Measurements from ENCODE around the gene RASGRP2.

Gene RASGRP2

DNA sequence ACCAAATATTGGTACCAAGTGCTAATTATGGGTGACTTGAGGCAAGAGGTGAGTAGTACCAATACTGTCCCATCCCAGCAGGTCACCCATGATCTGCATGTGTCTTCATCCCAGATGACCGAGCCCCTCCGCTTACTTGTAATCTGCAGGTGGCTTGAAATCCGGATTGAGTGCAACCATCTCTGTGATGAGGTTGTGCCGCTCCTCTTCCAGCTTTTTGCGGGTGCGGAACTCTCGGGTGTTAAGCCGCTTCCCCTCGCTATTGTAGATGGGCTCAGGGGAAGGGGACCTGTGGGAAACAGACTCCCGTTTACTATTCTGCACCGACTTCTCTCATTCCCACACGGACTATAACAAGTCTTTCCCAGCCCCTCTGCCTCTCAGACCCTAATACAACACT, 26.2 kb upstream of the RASGRP2 start:
- no peak for DNase-seq (ENCODE audit: low read depth)

DNA sequence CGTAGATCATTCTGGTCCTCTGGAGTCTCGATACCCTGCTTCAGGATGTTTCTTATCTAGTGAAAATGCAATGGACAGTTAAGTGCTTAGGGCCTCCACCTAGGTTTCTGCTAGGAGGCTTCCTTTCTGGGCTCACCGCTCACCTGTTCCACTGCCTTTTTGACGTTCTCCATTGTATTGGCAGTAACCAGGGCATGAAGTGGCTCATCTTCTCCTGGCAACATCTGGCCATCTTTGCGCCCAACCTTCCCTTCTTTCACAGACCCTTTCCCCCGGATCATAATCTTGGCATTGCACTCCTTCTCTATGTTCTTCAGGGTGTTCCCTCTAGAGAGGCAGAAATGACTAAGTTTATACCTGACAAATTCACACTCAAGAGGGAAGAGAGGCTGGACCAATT, 25.3 kb upstream of the RASGRP2 start:
- no peak for DNase-seq (ENCODE audit: low read depth)

GRCh38 chr11:64768300-64768694, 24.4 kb upstream of the RASGRP2 start:
- DNase-seq (ENCODE audit: low read depth) = no peak

GRCh38 chr11:64767344-64768299, 23.7 kb upstream of the RASGRP2 start:
- DNase-seq (ENCODE audit: low read depth) = peak; percentile 78

DNA sequence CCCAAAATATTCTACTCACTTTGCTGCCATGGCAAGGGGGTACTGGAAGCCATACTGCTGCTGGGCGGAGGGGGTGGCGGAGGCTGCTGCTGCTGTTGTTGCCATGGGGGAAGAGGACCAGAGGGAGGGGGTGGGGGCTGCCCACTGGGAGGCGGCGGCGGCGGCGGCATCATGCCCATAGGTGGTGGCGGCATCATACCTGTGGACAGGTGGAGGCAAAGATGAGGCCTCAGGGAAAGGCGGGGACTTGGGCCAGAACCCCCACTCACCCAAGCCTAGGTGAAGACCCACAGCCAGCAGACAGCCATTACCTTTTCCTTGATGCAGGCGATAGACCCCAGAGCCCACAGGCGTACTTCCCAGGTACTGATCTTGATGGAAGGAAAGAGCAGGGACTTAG, 22.9 kb upstream of the RASGRP2 start:
- no peak for DNase-seq (ENCODE audit: low read depth)

- no peak for DNase-seq (ENCODE audit: low read depth)
Observed at GRCh38 chr11:64765851-64766665, 22.1 kb upstream of the RASGRP2 start.

- no peak for DNase-seq (ENCODE audit: low read depth)
Observed at GRCh38 chr11:64765291-64765850, 21.4 kb upstream of the RASGRP2 start.

DNA sequence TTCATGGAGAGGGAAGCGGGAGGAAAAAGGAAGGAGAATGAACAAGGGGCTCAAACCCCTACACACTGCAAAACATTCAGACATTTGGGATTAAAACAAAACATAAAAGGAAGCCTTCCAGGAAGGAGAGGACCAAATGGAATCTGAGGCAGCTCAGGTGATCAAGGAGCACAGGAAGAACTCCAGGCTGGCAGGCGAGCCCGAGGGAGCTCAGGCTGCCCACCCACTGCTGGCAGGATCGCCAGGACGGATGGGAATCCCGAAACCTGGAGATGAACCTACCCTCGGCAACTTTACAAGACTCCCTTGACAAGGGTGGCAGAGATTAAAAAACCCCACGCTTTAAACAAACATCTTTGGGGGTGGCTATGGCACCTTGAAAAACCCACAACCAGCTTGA, 20.8 kb upstream of the RASGRP2 start:
- no peak for DNase-seq (ENCODE audit: low read depth)

- DNase-seq (ENCODE audit: low read depth) = no peak
Observed at GRCh38 chr11:64764040-64764611, 20.2 kb upstream of the RASGRP2 start.

- DNase-seq (ENCODE audit: low read depth) = no peak
Observed at GRCh38 chr11:64763526-64764039, 19.6 kb upstream of the RASGRP2 start.

GRCh38 chr11:64762674-64763525, 19.0 kb upstream of the RASGRP2 start:
- DNase-seq (ENCODE audit: low read depth) = no peak

GRCh38 chr11:64762277-64762673, 18.3 kb upstream of the RASGRP2 start:
- no peak for DNase-seq (ENCODE audit: low read depth)

DNA sequence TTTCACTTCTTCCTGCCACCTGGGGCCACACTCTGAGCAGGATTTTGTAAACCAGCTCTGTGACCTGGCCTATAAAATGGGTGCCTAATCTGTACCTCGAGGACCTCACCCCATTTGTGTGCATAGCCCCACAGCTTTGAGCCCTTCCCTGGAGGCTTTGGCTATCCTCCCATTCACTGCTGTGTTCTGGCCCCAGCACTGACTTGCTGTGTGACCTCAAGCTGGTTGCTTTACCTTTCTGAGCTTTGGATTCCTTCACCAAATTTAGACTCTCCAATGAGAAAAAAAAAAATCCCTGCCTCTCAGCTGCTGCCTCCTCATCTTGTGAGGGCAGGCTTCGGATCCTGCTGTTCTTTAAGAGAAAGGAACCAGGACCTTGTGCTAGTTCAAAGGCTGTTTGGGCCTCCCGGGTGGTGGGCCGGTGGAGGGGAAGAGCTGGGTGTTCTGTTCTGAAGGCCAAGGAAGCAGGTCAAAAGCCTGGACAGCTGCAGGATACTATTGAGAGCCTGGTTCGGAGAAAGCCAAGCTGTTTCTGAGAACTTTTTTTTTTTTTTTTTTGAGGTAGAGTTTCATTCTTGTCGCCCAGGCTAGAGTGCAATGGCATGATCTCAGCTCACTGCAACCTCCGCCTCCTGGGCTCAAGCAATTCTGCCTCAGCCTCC, 16.9 kb upstream of the RASGRP2 start:
- no peak for DNase-seq (ENCODE audit: low read depth)

- DNase-seq (ENCODE audit: low read depth) = no peak
Observed at GRCh38 chr11:64759722-64760719, 16.1 kb upstream of the RASGRP2 start, which contains the start of gene PYGM. TSS of gene PYGM (minus strand) at chr11:64759974. CDS start at chr11:64759898, 76 bp downstream.

DNA sequence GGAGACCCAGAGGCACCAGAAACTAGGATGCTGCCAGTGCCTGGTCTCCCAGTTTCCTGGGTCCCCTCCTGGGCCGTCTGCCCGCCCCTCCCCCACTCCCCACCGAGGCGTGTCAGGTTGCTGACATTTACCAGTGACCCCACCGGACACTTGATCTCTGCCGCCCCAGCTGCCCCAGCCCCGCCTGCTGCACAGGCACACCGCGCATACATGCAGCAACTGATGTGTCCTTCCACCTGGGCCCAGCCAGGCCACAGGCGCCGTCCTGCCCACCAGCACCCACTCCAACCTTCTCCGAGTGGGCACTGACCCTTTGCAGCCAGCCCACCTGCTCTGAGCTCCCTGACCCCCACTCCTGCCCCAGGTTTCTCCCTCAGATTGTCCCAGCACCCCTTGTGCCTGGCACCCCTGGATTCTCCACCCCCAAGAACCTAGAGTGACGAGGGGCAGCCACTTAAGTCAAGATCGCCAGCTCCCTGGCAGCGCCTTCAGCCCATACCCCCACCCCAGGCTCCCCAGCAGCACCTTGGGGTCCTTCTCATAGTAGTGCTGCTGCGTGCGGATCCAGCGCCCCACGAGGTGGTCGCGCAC, 15.3 kb upstream of the RASGRP2 start:
- no peak for DNase-seq (ENCODE audit: low read depth)

DNA sequence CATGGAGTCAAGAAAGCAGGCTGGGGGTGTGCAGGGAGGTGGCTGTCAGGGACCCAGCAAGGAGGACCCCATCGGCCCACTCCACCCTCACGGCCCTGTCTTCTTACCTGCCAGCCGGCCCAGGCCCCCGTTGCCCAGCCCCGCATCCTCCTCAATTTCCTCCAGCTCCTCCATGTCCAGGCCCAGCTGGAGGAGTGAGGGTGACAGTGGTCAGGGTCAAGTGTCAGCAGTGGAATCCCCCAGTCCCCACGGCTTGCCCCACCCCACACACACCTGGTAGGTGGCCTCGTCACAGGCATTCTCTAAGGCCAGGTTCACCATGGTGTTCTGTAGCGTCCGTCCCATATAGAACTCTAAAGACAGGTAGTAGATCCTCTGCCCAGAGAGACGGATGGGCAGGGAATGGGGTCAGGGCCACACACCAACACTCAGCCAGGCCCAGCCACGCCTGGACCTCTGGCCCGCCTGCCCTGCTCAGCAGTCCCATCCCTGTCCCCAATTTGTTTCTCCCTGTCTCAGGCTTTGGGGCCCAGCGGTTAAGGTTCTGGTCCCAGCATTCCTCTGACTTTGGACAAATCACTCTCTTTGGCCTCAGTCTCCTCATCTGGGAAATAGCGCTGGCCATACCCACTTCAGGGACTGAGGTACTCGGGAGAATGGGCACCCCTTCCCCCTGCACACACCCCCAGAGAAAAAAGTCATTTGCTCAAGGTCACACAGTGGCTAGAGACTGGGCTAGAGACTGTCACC, 14.6 kb upstream of the RASGRP2 start:
- DNase-seq (ENCODE audit: low read depth) = no peak

- no peak for DNase-seq (ENCODE audit: low read depth)
Observed at GRCh38 chr11:64757549-64758329, 13.8 kb upstream of the RASGRP2 start.

All from stimulated activated CD8-positive, alpha-beta memory T cell treated with anti-CD3 and anti-CD28 coated beads, Interleukin-7, amount 100 ng/mL, for 24 hours (primary cell).